Stimulated activated naive CD8-positive, alpha-beta T cell treated with anti-CD3 and anti-CD28 coated beads, Interleukin-15, Interleukin-2, amounts not matched to agents 100 U/mL and 50 U/mL, for 24 hours (primary cell): Measurements from ENCODE around the gene ZMYND11.

Experiments used
- ATAC-seq: fragments of 150-1000 bp; cut with Tn5 transposase; one replicate; pipeline ENCODE4 v1.10.0; 2021
- DNase-seq: peaks from one replicate; pipeline ENCODE4 v3.0.0; 2021

Gene ZMYND11

DNA sequence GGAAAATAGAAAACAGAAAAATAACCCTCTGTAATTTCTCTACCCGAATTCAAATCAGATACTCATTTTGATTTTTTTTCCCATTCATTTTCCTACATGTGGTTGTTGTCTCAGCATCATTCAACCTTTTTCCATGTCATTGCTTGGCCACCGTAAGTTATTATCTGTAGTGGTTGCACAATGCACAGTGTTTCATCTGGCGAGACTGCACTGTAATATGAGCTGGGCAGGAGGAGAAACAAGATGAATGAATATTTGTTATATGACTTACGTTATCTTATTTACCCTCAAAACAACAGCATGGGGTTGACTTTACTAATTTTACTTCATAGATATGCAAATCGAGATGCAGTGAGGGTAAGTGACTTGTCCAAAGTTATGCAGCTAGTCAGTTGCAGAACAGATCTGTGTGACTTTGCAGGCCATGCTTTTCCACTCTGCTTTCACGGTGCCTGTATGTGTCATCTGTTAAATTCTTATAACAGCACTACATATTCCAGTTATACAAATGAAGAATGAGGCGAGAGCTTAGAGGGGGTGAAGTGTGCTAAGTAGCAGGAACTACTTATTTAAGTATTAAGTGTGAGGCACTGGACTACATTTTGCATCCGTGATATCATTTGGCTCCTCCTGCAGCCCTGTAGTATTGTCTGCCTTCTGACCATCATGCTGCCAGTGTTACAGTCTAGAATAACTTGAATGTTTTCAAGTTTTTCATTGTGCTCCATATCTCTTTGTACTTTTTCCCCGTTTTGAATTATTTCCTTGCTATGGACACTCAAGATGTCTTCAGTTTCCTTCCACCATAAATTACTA lies 56.7 kb downstream of the ZMYND11 start:
- DNase-seq, result no peak

GRCh38 chr10:194281-194680 lies 59.0 kb downstream of the ZMYND11 start:
- ATAC-seq, result no peak
- no peak for DNase-seq

More for the DNA sequence above, 56.7 kb downstream of the ZMYND11 start:
- no peak for ATAC-seq

DNA sequence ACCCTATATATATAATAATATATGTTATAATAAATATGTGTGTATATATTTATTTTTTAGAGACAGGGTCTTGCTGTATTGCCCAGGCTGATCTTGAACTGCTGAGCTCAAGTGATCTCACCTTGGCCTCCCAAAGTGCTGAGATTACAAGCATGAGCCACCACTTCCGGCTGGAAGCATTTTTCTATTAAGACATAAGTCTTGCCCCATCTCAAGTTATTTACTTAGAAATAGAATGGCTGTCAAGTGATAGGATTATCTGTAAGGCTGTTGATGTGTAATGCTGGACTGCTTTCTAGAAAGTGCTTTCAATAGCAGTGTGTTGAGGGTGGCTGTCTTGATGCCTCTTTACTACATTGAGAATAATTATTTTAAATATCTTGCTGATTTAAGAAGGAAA lies 65.2 kb downstream of the ZMYND11 start:
- ATAC-seq, result no peak

GRCh38 chr10:201328-201771 lies 66.1 kb downstream of the ZMYND11 start:
- peak; percentile 28 for ATAC-seq
- no peak for DNase-seq

More for the DNA sequence above, 65.2 kb downstream of the ZMYND11 start:
- DNase-seq, result no peak

DNA sequence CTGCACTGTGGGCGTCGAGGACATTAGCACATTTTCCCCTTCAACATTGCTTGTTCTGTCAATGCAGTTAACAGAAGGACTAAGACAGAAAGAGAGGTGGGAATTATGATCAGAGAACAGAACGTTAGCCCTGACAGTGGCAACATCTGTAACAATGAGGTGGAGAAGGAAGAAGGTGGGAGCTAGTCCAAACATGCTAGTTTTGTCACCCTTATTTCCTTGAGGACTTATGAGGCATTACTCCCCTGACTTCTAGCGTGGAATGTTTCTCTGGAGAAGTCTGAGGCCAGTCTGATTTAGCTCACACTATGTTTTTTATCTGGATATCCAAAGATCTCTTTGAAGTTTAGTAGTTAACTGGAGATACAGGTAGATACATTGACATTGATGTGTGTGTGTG lies 73.4 kb downstream of the ZMYND11 start:
- ATAC-seq (no peak), DNase-seq (no peak)

- DNase-seq (no peak), ATAC-seq (no peak)
Observed at GRCh38 chr10:209357-209756, 74.1 kb downstream of the ZMYND11 start.

GRCh38 chr10:210297-210696 lies 75.0 kb downstream of the ZMYND11 start:
- DNase-seq (no peak), ATAC-seq (no peak)

GRCh38 chr10:215444-215843 lies 80.2 kb downstream of the ZMYND11 start:
- ATAC-seq (no peak), DNase-seq (no peak)

DNA sequence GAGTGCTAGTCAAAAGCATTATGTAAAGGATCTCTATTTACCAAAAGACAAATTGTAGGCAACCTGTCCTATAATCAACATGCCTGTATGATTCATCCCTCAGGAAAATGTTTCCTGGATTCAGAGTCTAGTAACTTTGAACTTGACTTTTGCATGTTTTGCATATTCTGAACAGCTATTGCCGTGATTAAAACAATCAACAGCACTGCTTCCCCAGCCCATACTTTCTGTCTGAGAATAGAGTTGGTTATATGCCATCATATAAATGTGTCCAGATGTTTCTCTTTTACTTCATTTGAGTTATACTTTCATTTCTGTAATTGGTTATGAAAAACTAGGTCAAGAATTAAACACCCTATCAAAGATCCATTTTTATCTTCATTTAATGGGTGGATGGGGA lies 83.5 kb downstream of the ZMYND11 start:
- ATAC-seq, result no peak
- DNase-seq, result no peak

GRCh38 chr10:219731-220472 lies 84.6 kb downstream of the ZMYND11 start:
- DNase-seq, result no peak
- no peak for ATAC-seq

- no peak for ATAC-seq
Observed at GRCh38 chr10:224571-224970, 89.3 kb downstream of the ZMYND11 start.

GRCh38 chr10:226018-226417 lies 90.8 kb downstream of the ZMYND11 start:
- ATAC-seq, result no peak
- no peak for DNase-seq

More at GRCh38 chr10:224571-224970, 89.3 kb downstream of the ZMYND11 start:
- no peak for DNase-seq

- ATAC-seq, result no peak
Observed at GRCh38 chr10:227014-227413, 91.8 kb downstream of the ZMYND11 start.

GRCh38 chr10:228366-228765 lies 93.1 kb downstream of the ZMYND11 start:
- ATAC-seq (no peak), DNase-seq (no peak)

More at GRCh38 chr10:227014-227413, 91.8 kb downstream of the ZMYND11 start:
- DNase-seq, result no peak

GRCh38 chr10:230758-231157 lies 95.5 kb downstream of the ZMYND11 start:
- DNase-seq, result no peak
- ATAC-seq, result no peak

DNA sequence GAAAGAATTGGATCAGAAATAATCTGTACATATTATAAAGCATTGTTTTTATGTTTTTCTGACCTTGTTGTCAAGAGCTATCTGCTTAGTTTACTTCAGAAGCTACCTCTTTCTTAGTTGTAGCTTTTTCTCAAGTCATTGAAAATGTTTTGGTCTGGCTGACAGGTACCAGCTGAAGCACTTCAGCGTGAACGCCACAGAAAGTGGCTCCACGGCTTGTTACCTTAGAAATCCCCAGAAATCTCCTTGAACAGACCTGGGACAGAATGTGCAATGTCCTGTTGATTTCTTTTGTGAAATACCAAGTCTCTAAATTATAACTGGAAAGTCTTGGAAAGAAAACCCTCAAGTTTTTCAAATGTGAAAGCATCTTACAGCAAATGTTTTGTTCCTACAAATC lies 96.8 kb downstream of the ZMYND11 start:
- no peak for DNase-seq
- no peak for ATAC-seq

- ATAC-seq (no peak), DNase-seq (no peak)
Observed at GRCh38 chr10:232878-233277, 97.6 kb downstream of the ZMYND11 start.

GRCh38 chr10:234708-235406 lies 99.6 kb downstream of the ZMYND11 start:
- DNase-seq, result no peak
- no peak for ATAC-seq

DNA sequence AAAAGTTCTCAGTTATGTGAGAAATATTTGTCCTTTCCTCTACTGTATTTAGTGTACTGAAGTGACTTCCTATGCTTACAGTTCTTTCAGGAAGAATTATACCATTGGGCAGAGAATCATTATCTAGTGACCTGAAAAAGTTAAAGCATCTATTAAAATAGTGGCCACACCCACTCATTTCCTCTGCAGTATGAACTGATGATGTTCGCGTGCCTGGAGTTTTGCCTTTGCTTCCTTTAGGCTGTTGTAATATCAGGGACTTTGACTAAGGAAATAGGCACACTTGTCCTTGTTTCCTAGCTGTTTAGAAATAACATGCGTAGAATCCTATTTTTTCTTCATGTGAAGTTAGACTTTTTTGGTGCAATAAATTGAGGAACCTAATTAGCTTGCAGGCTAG lies 100.7 kb downstream of the ZMYND11 start:
- ATAC-seq (no peak), DNase-seq (no peak)

DNA sequence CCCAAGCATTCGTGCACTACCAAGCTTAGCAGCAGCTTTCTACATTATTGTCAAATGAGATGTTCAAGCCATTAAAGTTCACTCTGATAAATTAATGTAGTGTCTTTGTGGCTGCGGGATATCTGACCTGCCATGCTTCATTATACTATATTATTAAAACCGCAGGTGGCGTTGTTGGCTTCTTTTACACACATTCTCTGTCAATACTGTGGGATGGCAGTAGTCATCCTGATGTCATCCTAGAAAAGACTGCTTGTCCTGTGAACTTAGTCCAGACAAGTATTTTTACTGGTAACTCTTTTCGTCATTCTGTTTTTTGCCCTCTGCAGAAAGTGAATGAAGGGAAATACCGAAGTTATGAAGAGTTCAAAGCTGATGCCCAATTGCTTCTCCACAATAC lies 103.9 kb downstream of the ZMYND11 start:
- DNase-seq (no peak), ATAC-seq (no peak)

DNA sequence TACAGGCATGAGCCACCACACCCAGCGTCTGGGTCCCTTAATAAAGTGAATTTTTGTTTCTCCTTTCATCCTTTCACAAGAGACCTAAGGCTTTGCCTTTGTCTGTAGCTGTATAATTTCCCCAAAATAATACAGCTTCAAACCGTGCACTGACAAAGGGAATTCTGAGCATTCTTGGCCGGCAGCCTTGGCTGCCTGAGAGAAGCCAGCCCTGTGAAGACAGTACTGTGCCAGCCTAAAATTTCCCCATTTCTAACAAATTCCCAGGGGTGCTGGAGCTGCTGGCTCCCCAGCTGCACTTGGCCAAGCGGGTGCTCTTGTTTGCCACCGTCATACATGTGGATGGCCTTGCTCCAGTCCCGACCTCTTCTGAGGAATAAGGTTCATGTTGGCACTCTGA lies 106.2 kb downstream of the ZMYND11 start:
- DNase-seq (no peak), ATAC-seq (no peak)

GRCh38 chr10:241966-242643 lies 106.8 kb downstream of the ZMYND11 start:
- ATAC-seq (no peak), DNase-seq (no peak)
